Stimulated activated CD4-positive, alpha-beta T cell treated with anti-CD3 and anti-CD28 coated beads, Interleukin-15, amount 100 ng/mL, for 1 hour (primary cell): ENCODE data around the gene KRT77.

Experiments
- DNase-seq, 2 donors: peaks; one replicate each; pipeline ENCODE4 v3.0.0-alpha.2; 2020; ENCODE audit warnings: low read depth in 1 of 2, low spot score in 1 of 2

KRT77 gene

GRCh38 chr12:52658196-52658595, 45.1 kb downstream of the KRT77 start:
- DNase-seq, result no peak

GRCh38 chr12:52657250-52657902, 45.9 kb downstream of the KRT77 start:
- DNase-seq, result no peak

- DNase-seq, result no peak
Observed at GRCh38 chr12:52656616-52657015, 46.7 kb downstream of the KRT77 start.

GRCh38 chr12:52655720-52656124, 47.6 kb downstream of the KRT77 start:
- DNase-seq, result no peak

GRCh38 chr12:52655251-52655650, 48.1 kb downstream of the KRT77 start:
- DNase-seq, result no peak

GRCh38 chr12:52651726-52652261, 51.5 kb downstream of the KRT77 start, which contains the start of gene KRT2:
Gene KRT2, minus strand, starts transcription at chr12:52652211. Its CDS starts 69 bp downstream, at chr12:52652142.
- DNase-seq, result no peak

GRCh38 chr12:52650520-52651081, 52.7 kb downstream of the KRT77 start:
- DNase-seq, result no peak

GRCh38 chr12:52649066-52649465, 54.3 kb downstream of the KRT77 start:
- DNase-seq, result no peak

GRCh38 chr12:52648012-52648550, 55.2 kb downstream of the KRT77 start:
- no peak for DNase-seq

GRCh38 chr12:52647601-52648000, 55.7 kb downstream of the KRT77 start:
- DNase-seq, result no peak

GRCh38 chr12:52646613-52647012, 56.7 kb downstream of the KRT77 start:
- no peak for DNase-seq

- DNase-seq, result no peak
Observed at GRCh38 chr12:52645982-52646381, 57.3 kb downstream of the KRT77 start.

- no peak for DNase-seq
Observed at GRCh38 chr12:52645120-52645761, 58.1 kb downstream of the KRT77 start.

- DNase-seq, result no peak
Observed at GRCh38 chr12:52644078-52644415, 59.3 kb downstream of the KRT77 start.

- no peak for DNase-seq
Observed at GRCh38 chr12:52643233-52644077, 59.9 kb downstream of the KRT77 start.

GRCh38 chr12:52641468-52641867, 61.9 kb downstream of the KRT77 start:
- no peak for DNase-seq
